ENCODE results near the gene LYG1. TPM values are rescaled to one million over a fixed set of nuclear protein-coding genes. Genes with fewer than 3 reads are reported as not detected.

The LYG1 gene
- total and polyA plus RNA-seq, 9 of the 15 experiments (the other 6 are each of a cell fraction or from before 2014, with no cell fraction given) = 0.64 to 2.6 (median 1.2) TPM

- no peak for TF ChIP-seq RBM15 (IDR thresholded peaks at IDR 0.05; ENCODE audit: insufficient read depth, low read length)
- no peak for TF ChIP-seq ZNF23 (CRISPR knock-in tag; IDR thresholded peaks at IDR 0.05)
- TF ChIP-seq HNRNPLL (IDR thresholded peaks at IDR 0.05; ENCODE audit: low read depth, low read length, poor library complexity, severe bottlenecking) = peak; percentile 34
- TF ChIP-seq RBM39 (optimal IDR thresholded peaks at IDR 0.05; ENCODE audit: low read depth, low read length) = no peak
- no peak for TF ChIP-seq ZNF212 (CRISPR knock-in tag; IDR thresholded peaks at IDR 0.05)
- peak; percentile 95 for TF ChIP-seq RBFOX2 (IDR thresholded peaks at IDR 0.05; ENCODE audit: low read depth, low read length)
- TF ChIP-seq EP400 (IDR thresholded peaks at IDR 0.05) = peak; percentile 78
- TF ChIP-seq MECOM (CRISPR knock-in tag; IDR thresholded peaks at IDR 0.05) = no peak
- TF ChIP-seq, protein P1, sequence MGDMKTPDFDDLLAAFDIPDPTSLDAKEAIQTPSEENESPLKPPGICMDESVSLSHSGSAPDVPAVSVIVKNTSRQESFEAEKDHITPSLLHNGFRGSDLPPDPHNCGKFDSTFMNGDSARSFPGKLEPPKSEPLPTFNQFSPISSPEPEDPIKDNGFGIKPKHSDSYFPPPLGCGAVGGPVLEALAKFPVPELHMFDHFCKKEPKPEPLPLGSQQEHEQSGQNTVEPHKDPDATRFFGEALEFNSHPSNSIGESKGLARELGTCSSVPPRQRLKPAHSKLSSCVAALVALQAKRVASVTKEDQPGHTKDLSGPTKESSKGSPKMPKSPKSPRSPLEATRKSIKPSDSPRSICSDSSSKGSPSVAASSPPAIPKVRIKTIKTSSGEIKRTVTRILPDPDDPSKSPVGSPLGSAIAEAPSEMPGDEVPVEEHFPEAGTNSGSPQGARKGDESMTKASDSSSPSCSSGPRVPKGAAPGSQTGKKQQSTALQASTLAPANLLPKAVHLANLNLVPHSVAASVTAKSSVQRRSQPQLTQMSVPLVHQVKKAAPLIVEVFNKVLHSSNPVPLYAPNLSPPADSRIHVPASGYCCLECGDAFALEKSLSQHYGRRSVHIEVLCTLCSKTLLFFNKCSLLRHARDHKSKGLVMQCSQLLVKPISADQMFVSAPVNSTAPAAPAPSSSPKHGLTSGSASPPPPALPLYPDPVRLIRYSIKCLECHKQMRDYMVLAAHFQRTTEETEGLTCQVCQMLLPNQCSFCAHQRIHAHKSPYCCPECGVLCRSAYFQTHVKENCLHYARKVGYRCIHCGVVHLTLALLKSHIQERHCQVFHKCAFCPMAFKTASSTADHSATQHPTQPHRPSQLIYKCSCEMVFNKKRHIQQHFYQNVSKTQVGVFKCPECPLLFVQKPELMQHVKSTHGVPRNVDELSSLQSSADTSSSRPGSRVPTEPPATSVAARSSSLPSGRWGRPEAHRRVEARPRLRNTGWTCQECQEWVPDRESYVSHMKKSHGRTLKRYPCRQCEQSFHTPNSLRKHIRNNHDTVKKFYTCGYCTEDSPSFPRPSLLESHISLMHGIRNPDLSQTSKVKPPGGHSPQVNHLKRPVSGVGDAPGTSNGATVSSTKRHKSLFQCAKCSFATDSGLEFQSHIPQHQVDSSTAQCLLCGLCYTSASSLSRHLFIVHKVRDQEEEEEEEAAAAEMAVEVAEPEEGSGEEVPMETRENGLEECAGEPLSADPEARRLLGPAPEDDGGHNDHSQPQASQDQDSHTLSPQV (IDR thresholded peaks at IDR 0.05) = no peak
- peak; percentile 97 for TF ChIP-seq SUPT5H (IDR thresholded peaks at IDR 0.05)
- TF ChIP-seq RFX1 (IDR thresholded peaks at IDR 0.05) = no peak
- TF ChIP-seq CTBP1 (IDR thresholded peaks at IDR 0.05; ENCODE audit: borderline replicate concordance) = peak; percentile 80
- no peak for TF ChIP-seq U2AF2 (optimal IDR thresholded peaks at IDR 0.05; ENCODE audit: low read depth, low read length)
- no peak for TF ChIP-seq HOMEZ (CRISPR knock-in tag; IDR thresholded peaks at IDR 0.05)
- TF ChIP-seq ESRRA (IDR thresholded peaks at IDR 0.05; ENCODE audit: borderline replicate concordance, low read depth) = 0 out of 2 replicates have a peak, but pooled peaks have one; percentile 25
- no peak for TF ChIP-seq ZNF316 (IDR thresholded peaks at IDR 0.05)
- TF ChIP-seq PHB (CRISPR knock-in tag; IDR thresholded peaks at IDR 0.05) = no peak
- no peak; the same call in 1 of the 2 replicates for TF ChIP-seq OTX1 (CRISPR knock-in tag; IDR thresholded peaks at IDR 0.05)
- no peak for TF ChIP-seq ZNF324 (CRISPR knock-in tag; IDR thresholded peaks at IDR 0.05)
- TF ChIP-seq TAF7 (tag; IDR thresholded peaks at IDR 0.05) = peak; percentile 64
- TF ChIP-seq PHB2 (IDR thresholded peaks at IDR 0.05; ENCODE audit: low read depth) = no peak
- TF ChIP-seq ZNF140 (CRISPR knock-in tag; IDR thresholded peaks at IDR 0.05) = no peak
- no peak for TF ChIP-seq FOXJ3 (CRISPR knock-in tag; IDR thresholded peaks at IDR 0.05)
- TF ChIP-seq ZNF384 (IDR thresholded peaks at IDR 0.05; ENCODE audit: low read depth, low read length) = no peak
- no peak for TF ChIP-seq ZNF79 (CRISPR knock-in tag; IDR thresholded peaks at IDR 0.05; ENCODE audit: low read depth)
Measured at GRCh38 chr2:99337113-99338028, 36.4 kb upstream of the LYG1 start, which contains the start of gene EIF5B (continued).
